RPMI7951 (cell line): Measurements from ENCODE around the gene CNIH2. TPM values are rescaled to one million over a fixed set of nuclear protein-coding genes. Genes with fewer than 3 reads are reported as not detected.
A peak's percentile ranks its signal among the peaks of the same experiment; 100 is the strongest.
"Not testable (repeated sequence)": the region's sequence is repeated elsewhere in the genome, so short reads cannot be mapped to it uniquely, and the experiment has no call there.

Source experiments
- DNase-seq: peaks from one replicate; pipeline ENCODE4 v3.0.0-alpha.2; 2012; ENCODE audit warnings: low read depth
- total RNA-seq: library from RNA; depleted of rRNA; stranded (reverse); fragments of >200 nt; shearing (Covaris generic); gene quantifications from 2 replicates; pipeline ENCODE4 v1.2.3, GENCODE V29; 2014

CNIH2 gene
- total RNA-seq, 1 experiment from 2014 or later: 9.3 TPM

- no peak for DNase-seq
Measured at GRCh38 chr11:66314561-66315497, 36.9 kb downstream of the CNIH2 start.

DNA sequence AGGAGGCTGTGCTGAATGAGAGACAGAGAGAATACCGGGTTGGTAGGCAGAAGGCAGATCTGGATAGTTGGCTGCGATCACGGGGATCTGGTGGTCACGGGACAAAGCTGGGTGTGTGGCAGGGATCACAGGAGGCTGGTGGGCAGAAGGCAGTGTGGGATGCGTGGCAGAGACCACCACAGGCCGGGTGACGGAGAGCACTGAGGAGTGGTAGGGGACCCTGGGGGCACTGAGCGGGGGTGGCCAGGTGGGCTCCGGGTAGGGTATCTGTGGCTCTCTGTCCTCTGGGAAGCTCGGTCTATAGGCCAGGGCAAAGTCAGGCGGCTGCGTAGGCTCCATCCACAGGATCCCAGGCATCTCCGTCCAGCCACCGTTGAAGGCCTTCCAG is 37.5 kb downstream of the CNIH2 start:
- no peak for DNase-seq

DNA sequence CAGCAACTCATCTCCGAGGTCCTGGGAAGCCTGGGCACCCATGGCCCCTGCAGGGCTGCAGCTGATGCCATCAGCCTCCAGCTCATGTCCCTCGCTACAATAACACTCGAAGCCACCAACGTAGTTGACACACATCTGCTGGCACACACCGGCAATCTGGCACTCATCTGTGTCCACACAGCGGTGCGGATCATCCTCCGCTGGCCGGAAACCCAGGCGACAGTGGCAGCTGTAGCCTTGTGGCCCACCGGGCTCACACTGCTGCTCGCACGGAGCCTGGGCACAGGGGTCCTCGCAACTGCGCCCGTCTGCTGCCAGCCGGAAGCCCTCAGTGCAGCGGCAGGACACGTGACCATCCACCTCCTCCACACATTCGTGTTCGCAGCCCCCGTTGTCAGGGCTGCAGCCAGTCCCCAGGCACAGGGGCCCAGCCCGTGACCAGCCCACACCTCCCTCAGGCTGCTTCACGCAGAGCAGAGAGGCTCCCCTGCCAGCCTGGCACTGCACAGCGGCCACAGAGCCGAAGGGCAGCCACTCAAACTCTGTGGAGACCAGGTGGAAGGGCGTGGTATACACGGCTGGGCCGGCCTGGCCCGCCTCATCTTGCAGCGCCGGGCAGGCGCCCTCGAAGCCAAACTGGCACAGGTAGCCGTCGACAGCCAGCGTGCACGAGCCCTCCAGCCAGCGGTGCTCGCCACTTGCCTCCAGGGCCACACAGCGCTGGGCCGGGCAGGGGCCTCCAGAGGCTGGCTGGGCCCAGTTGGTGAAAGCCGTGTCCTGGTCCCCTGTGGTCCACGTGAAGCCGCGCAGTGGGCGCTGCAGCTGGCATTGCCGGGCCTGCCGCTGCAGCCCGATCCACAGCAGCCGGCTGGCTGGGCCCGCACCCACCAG is 38.2 kb downstream of the CNIH2 start:
- no peak for DNase-seq

GRCh38 chr11:66316849-66317251 is 38.9 kb downstream of the CNIH2 start, which contains the start of gene CD248:
Gene CD248, minus strand, starts transcription at chr11:66317044. Its CDS starts 17 bp downstream, at chr11:66317027.
- DNase-seq: no peak

- no peak for DNase-seq
Measured at GRCh38 chr11:66317322-66317722, 39.3 kb downstream of the CNIH2 start.

- DNase-seq: peak; percentile 80
Measured at GRCh38 chr11:66317723-66318599, 40.0 kb downstream of the CNIH2 start.

DNA sequence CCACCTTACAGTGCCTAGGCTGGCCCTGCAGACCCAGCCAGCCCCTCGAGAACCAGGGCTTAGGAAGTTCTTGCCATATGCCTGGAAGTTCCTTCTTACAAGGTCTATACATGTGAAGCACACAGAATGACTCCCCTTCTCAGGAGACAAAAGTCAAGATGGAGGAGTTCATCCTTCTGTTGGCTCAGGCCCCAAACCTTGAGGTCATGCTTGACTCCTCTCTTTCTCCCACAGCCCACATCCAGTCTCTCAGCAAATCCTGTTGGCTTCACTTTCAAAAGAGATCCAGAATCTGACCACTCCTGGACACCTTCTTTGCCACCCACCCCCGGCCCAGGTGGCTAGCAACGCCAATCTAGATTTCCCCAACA is 40.6 kb downstream of the CNIH2 start:
- peak; percentile 55 for DNase-seq

DNA sequence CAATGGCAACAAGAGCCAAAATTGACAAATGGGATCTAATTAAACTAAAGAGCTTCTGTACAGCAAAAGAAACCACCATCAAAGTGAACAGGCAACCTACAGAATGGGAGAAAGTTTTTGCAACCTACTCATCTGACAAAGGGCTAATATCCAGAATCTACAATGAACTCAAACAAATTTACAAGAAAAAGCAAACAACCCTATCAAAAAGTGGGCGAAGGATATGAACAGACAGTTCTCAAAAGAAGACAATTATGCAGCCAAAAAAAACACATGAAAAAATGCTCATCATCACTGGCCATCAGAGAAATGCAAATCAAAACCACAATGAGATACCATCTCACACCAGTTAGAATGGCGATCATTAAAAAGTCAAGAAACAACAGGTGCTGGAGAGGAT is 42.3 kb downstream of the CNIH2 start:
- not testable (repeated sequence) for DNase-seq

GRCh38 chr11:66320748-66321147 is 42.8 kb downstream of the CNIH2 start:
- not testable (repeated sequence) for DNase-seq

DNA sequence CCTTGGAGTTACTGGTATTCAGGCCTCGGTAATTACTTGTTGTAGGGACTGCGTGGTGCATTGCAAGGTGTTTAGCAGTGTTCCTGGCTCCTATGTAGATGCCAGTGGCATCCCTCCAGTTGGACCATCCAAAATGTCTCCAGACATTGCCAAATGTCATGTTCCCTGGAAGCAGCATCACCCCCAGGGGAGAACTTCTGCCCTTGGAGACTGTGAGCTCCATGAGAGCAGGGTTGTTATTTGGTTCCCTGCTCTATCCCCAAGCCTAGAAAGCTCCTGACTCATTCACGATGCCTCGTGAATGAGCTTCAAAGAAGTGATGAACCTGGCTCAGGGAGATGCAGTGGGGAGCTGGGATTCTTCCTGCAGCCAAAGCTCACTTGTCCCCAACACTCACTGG is 43.6 kb downstream of the CNIH2 start:
- no peak for DNase-seq

GRCh38 chr11:66322732-66323427 is 44.9 kb downstream of the CNIH2 start:
- DNase-seq: no peak

DNA sequence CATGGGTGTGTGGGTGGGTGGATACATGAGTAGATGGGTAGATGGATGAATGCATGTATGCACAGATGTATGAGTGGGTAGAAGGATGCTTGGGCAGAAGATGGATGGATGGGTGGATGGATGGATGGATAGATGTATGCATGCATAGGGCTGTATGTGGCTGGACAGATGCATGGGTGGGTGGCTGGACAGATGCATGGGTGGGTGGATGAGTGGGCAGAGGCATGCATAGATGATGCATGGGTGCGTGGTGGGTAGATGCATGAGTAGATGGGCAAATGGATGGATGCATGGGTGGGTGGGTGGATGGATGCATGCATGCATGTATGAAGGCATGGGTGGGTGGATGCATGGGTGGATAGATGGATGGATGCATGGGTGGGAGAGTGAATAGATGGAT is 45.7 kb downstream of the CNIH2 start:
- DNase-seq: no peak

DNA sequence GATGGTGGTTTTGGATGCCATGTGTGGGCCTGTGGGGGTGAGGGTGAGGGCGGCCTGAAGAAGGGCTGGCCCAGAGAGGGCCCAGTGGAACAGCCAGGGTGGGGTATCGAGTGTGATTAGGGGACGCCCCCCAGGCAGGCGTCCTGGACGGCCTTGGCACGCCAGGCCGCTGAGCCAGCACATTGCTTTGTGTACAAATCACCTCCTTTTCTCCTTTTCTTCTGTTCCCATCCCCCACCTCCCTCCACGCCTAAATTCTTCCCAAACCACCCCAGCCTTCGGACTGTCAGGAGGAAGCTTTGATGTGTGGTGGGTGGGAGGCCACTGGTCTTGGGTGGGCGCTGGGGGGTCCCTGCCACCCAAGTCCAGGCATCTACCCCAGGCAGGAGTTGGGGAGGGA is 46.7 kb downstream of the CNIH2 start:
- peak; percentile 67 for DNase-seq

- peak; percentile 32 for DNase-seq
Measured at GRCh38 chr11:66325263-66325671, 47.3 kb downstream of the CNIH2 start.

GRCh38 chr11:66326261-66327111 is 48.5 kb downstream of the CNIH2 start:
- DNase-seq: peak; percentile 58

GRCh38 chr11:66327171-66328030 is 49.4 kb downstream of the CNIH2 start:
- DNase-seq: peak; percentile 60

DNA sequence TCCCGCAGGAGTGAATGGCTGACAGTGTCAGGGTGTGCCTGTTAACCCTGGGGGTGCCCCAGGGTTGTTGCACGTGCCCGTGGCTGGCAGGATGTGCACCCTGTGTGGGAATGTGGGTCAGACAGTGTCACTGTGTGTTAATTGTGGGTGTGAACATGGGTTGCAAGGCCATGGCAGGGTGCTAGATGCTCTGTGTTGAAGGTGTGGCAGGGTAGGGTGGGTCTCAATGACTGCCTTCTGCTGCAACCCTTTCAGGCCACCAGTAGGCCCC is 50.0 kb downstream of the CNIH2 start:
- peak; percentile 40 for DNase-seq

- DNase-seq: peak; percentile 79
Measured at GRCh38 chr11:66328302-66329144, 50.5 kb downstream of the CNIH2 start.
